ENCODE data around the gene CLEC16A. TPM values are rescaled to one million over a fixed set of nuclear protein-coding genes. Genes with fewer than 3 reads are reported as not detected.

The CLEC16A gene
- total RNA-seq, 1 donor from 2014 or later: 33.4 TPM

- peaks cover 13% of the 10 kb centered on the region for H3K36me3 Mint-ChIP-seq
- H3K9me3 Mint-ChIP-seq: no peaks in the 10 kb centered on the region
- no peak overlapping the region for H3K27ac Mint-ChIP-seq
- H3K4me3 Mint-ChIP-seq: no peak overlapping the region
- H3K4me1 Mint-ChIP-seq (ENCODE audit: unreplicated experiment): no peaks in the 10 kb centered on the region
- DNase-seq (ENCODE audit: extremely low spot score, unreplicated experiment): no peak
- H3K27me3 Mint-ChIP-seq: no peaks in the 10 kb centered on the region
- TF ChIP-seq CTCF (conservative IDR thresholded peaks at IDR 0.05): no peak
Observed at GRCh38 chr16:10931134-10931533, 13.2 kb upstream of the CLEC16A start.

GRCh38 chr16:10931977-10932632 lies 12.3 kb upstream of the CLEC16A start:
- no peak for DNase-seq (ENCODE audit: extremely low spot score, unreplicated experiment)
- Mint-ChIP-seq H3K36me3 (peaks cover 11% of the 10 kb centered on the region), H3K4me3 (no peak overlapping the region), H3K9me3 (no peaks in the 10 kb centered on the region), H3K27ac (no peak overlapping the region), H3K4me1 (ENCODE audit: unreplicated experiment) (no peaks in the 10 kb centered on the region), H3K27me3 (no peaks in the 10 kb centered on the region)
- TF ChIP-seq CTCF (conservative IDR thresholded peaks at IDR 0.05): no peak

GRCh38 chr16:10932959-10933710 lies 11.2 kb upstream of the CLEC16A start:
- Mint-ChIP-seq H3K4me3 (no peak overlapping the region), H3K36me3 (peaks cover 4% of the 10 kb centered on the region), H3K27ac (no peak overlapping the region), H3K9me3 (no peaks in the 10 kb centered on the region), H3K27me3 (no peaks in the 10 kb centered on the region), H3K4me1 (ENCODE audit: unreplicated experiment) (peaks cover 5% of the 10 kb centered on the region)
- TF ChIP-seq CTCF (conservative IDR thresholded peaks at IDR 0.05): no peak
- no peak for DNase-seq (ENCODE audit: extremely low spot score, unreplicated experiment)

DNA sequence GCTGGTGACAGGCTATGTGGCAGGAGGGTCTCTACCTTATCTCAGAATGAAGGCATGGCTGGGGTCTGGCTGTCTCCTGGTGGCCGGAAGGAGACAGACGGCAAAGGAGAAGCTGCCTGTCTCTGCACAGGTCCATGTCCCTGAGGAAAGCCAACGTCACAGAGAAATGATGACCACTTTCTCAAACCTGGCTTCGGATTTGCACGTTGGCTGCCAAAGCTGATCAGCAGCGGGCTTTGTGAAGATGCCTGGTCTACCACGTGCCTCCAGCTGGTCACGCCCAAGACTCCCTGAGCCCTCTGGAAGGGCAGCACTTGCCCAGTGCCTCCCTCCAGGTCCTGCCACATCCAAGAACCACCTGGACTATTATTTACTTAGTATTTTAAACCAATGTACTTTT lies 10.5 kb upstream of the CLEC16A start:
- H3K36me3 Mint-ChIP-seq: peaks cover 4% of the 10 kb centered on the region
- H3K4me1 Mint-ChIP-seq (ENCODE audit: unreplicated experiment): peaks cover 10% of the 10 kb centered on the region
- no peak overlapping the region for H3K27ac Mint-ChIP-seq
- no peak for TF ChIP-seq CTCF (conservative IDR thresholded peaks at IDR 0.05)
- no peaks in the 10 kb centered on the region for H3K9me3 Mint-ChIP-seq
- no peak overlapping the region for H3K4me3 Mint-ChIP-seq
- H3K27me3 Mint-ChIP-seq: no peaks in the 10 kb centered on the region
- DNase-seq (ENCODE audit: extremely low spot score, unreplicated experiment): no peak

- Mint-ChIP-seq H3K4me3 (no peak overlapping the region), H3K27ac (no peak overlapping the region), H3K9me3 (no peaks in the 10 kb centered on the region), H3K27me3 (no peaks in the 10 kb centered on the region), H3K4me1 (ENCODE audit: unreplicated experiment) (peaks cover 16% of the 10 kb centered on the region), H3K36me3 (peaks cover 7% of the 10 kb centered on the region)
- DNase-seq (ENCODE audit: extremely low spot score, unreplicated experiment): no peak
- TF ChIP-seq CTCF (conservative IDR thresholded peaks at IDR 0.05): no peak
Observed at GRCh38 chr16:10934325-10935107, 9.8 kb upstream of the CLEC16A start.

Data from type B pancreatic cell (in vitro differentiated cells).